ENCODE results near the gene TEK.

TEK gene

GRCh38 chr9:27198190-27198589 lies 89.2 kb downstream of the TEK start:
- H3F3A ChIP-seq (ENCODE audit: control insufficient read depth, insufficient read depth): no peaks in the 10 kb centered on the region
- H3K9me2 ChIP-seq (replicated peaks; ENCODE audit: control insufficient read depth, low read length): no peaks in the 10 kb centered on the region
- no peaks in the 10 kb centered on the region for H3K36me3 ChIP-seq (ENCODE audit: control insufficient read depth, low read length)
- no peak overlapping the region for H3K4me2 ChIP-seq (ENCODE audit: low read length)
- no peaks in the 10 kb centered on the region for H3K9me3 ChIP-seq (ENCODE audit: control insufficient read depth, insufficient read depth, low read length)
- TF ChIP-seq EZH2phosphoT487 (IDR thresholded peaks at IDR 0.05; ENCODE audit: borderline replicate concordance, low read length): no peak
- no peaks in the 10 kb centered on the region for H3K79me2 ChIP-seq (ENCODE audit: control insufficient read depth, low read length)
- H3K4me3 ChIP-seq (ENCODE audit: low read length): no peak overlapping the region
- no peaks in the 10 kb centered on the region for H3K27me3 ChIP-seq (ENCODE audit: control insufficient read depth, low read length)
- no peak overlapping the region for H3K27ac ChIP-seq (ENCODE audit: low read depth, low read length)
- H4K20me1 ChIP-seq (ENCODE audit: control insufficient read depth, insufficient read depth, low read depth, low read length): no peaks in the 10 kb centered on the region
- H3K4me1 ChIP-seq (ENCODE audit: control insufficient read depth, low read length): no peaks in the 10 kb centered on the region

DNA sequence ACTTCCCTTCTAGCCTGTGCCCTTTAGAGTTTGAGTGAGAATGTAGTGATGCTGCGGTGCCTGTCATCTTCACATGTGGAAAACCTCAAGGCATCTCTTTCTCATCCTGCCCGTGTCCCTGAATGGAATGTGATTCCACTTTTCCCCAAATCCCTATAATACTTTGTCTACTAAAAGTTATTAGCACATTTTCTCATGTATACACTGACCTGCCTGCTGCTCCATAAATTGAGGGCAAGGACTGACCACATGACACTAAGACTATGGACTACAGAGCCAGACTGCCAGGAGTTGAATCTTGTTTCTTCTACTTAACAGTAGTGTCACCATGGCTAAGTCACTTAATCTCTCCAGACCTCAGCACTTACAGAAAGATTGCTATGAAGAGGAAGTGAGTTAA lies 93.0 kb downstream of the TEK start:
- TF ChIP-seq, protein P1, sequence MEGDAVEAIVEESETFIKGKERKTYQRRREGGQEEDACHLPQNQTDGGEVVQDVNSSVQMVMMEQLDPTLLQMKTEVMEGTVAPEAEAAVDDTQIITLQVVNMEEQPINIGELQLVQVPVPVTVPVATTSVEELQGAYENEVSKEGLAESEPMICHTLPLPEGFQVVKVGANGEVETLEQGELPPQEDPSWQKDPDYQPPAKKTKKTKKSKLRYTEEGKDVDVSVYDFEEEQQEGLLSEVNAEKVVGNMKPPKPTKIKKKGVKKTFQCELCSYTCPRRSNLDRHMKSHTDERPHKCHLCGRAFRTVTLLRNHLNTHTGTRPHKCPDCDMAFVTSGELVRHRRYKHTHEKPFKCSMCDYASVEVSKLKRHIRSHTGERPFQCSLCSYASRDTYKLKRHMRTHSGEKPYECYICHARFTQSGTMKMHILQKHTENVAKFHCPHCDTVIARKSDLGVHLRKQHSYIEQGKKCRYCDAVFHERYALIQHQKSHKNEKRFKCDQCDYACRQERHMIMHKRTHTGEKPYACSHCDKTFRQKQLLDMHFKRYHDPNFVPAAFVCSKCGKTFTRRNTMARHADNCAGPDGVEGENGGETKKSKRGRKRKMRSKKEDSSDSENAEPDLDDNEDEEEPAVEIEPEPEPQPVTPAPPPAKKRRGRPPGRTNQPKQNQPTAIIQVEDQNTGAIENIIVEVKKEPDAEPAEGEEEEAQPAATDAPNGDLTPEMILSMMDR (IDR thresholded peaks at IDR 0.05; ENCODE audit: low read depth, low read length, poor library complexity, severe bottlenecking): no peak
- no peak for TF ChIP-seq EZH2phosphoT487 (IDR thresholded peaks at IDR 0.05; ENCODE audit: borderline replicate concordance, low read length)

DNA sequence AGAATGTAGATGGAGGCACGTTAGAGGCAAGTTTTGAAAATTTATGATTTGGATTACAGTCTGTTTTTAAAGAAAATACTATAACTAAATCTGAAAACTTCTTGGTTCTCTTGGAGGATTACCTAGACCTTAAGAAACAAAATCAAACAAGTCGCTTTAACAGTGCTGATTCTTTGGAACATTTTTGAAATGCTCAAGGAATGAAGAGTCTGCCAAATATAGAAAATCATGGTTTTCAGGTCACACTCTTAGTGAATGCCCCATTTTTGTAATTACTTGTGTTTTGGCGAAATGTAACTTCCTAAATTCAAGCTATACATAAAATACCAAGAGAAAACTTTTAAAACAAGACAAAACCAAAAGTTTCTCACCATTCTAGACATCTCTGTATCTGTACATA lies 94.8 kb downstream of the TEK start:
- H3K4me2 ChIP-seq (ENCODE audit: low read length): no peak overlapping the region
- no peaks in the 10 kb centered on the region for H3F3A ChIP-seq (ENCODE audit: control insufficient read depth, insufficient read depth)

More for the DNA sequence above, 93.0 kb downstream of the TEK start:
- Histone ChIP-seq H3K4me3 (ENCODE audit: low read length) (no peak overlapping the region), H3K4me2 (ENCODE audit: low read length) (no peak overlapping the region), H3K9me2 (replicated peaks; ENCODE audit: control insufficient read depth, low read length) (no peaks in the 10 kb centered on the region), H3K27me3 (ENCODE audit: control insufficient read depth, low read length) (no peaks in the 10 kb centered on the region), H3F3A (ENCODE audit: control insufficient read depth, insufficient read depth) (no peaks in the 10 kb centered on the region), H3K36me3 (ENCODE audit: control insufficient read depth, low read length) (no peaks in the 10 kb centered on the region), H3K4me1 (ENCODE audit: control insufficient read depth, low read length) (no peaks in the 10 kb centered on the region), H3K79me2 (ENCODE audit: control insufficient read depth, low read length) (no peaks in the 10 kb centered on the region), H4K20me1 (ENCODE audit: control insufficient read depth, insufficient read depth, low read depth, low read length) (no peaks in the 10 kb centered on the region), H3K27ac (ENCODE audit: low read depth, low read length) (no peak overlapping the region), H3K9me3 (ENCODE audit: control insufficient read depth, insufficient read depth, low read length) (no peaks in the 10 kb centered on the region)

GRCh38 chr9:27204578-27204977 lies 95.6 kb downstream of the TEK start:
- Histone ChIP-seq H3K27ac (ENCODE audit: low read depth, low read length) (no peak overlapping the region), H3K9me3 (ENCODE audit: control insufficient read depth, insufficient read depth, low read length) (no peaks in the 10 kb centered on the region), H4K20me1 (ENCODE audit: control insufficient read depth, insufficient read depth, low read depth, low read length) (no peaks in the 10 kb centered on the region), H3K4me1 (ENCODE audit: control insufficient read depth, low read length) (no peaks in the 10 kb centered on the region), H3K36me3 (ENCODE audit: control insufficient read depth, low read length) (no peaks in the 10 kb centered on the region), H3K79me2 (ENCODE audit: control insufficient read depth, low read length) (no peaks in the 10 kb centered on the region), H3K27me3 (ENCODE audit: control insufficient read depth, low read length) (no peaks in the 10 kb centered on the region), H3K4me3 (ENCODE audit: low read length) (no peak overlapping the region), H3K4me2 (ENCODE audit: low read length) (no peak overlapping the region), H3K9me2 (replicated peaks; ENCODE audit: control insufficient read depth, low read length) (no peaks in the 10 kb centered on the region), H3F3A (ENCODE audit: control insufficient read depth, insufficient read depth) (no peaks in the 10 kb centered on the region)
- TF ChIP-seq, protein P1 (IDR thresholded peaks at IDR 0.05; ENCODE audit: low read depth, low read length, poor library complexity, severe bottlenecking): no peak
- no peak for TF ChIP-seq EZH2phosphoT487 (IDR thresholded peaks at IDR 0.05; ENCODE audit: borderline replicate concordance, low read length)

More for the DNA sequence above, 94.8 kb downstream of the TEK start:
- Histone ChIP-seq H3K9me3 (ENCODE audit: control insufficient read depth, insufficient read depth, low read length) (no peaks in the 10 kb centered on the region), H3K27me3 (ENCODE audit: control insufficient read depth, low read length) (no peaks in the 10 kb centered on the region), H3K4me3 (ENCODE audit: low read length) (no peak overlapping the region), H3K9me2 (replicated peaks; ENCODE audit: control insufficient read depth, low read length) (no peaks in the 10 kb centered on the region), H3K36me3 (ENCODE audit: control insufficient read depth, low read length) (no peaks in the 10 kb centered on the region), H3K4me1 (ENCODE audit: control insufficient read depth, low read length) (no peaks in the 10 kb centered on the region), H3K27ac (ENCODE audit: low read depth, low read length) (no peak overlapping the region), H3K79me2 (ENCODE audit: control insufficient read depth, low read length) (no peaks in the 10 kb centered on the region), H4K20me1 (ENCODE audit: control insufficient read depth, insufficient read depth, low read depth, low read length) (no peaks in the 10 kb centered on the region)
- TF ChIP-seq EZH2phosphoT487 (IDR thresholded peaks at IDR 0.05; ENCODE audit: borderline replicate concordance, low read length): no peak
- TF ChIP-seq, protein P1 (IDR thresholded peaks at IDR 0.05; ENCODE audit: low read depth, low read length, poor library complexity, severe bottlenecking): no peak

Data from DOHH2 (cell line).